Loucy (cell line): ENCODE results near the gene PSORS1C1.

Source experiments
- H2AFZ ChIP-seq: fragments of 200-600 bp; sonication (generic); 2 replicates; pipeline ENCODE4 v1.6.0; 2016; ENCODE audit warnings: antibody characterized with exemption, mild to moderate bottlenecking, low read length, moderate library complexity
- H3F3A ChIP-seq: fragments of 200-600 bp; 2 replicates; pipeline ENCODE4 v1.6.0; 2016; ENCODE audit warnings: antibody characterized with exemption, low read depth, mild to moderate bottlenecking
- H3K27me3 ChIP-seq: fragments of 200-600 bp; sonication (generic); 2 replicates; pipeline ENCODE4 v1.6.1; 2014; ENCODE audit warnings: low read length, mild to moderate bottlenecking; ENCODE audit not compliant: insufficient read depth, poor library complexity, severe bottlenecking
- H3K36me3 ChIP-seq: fragments of 200-600 bp; sonication (generic); 2 replicates; pipeline ENCODE4 v1.6.1; 2016; ENCODE audit warnings: low read length; ENCODE audit not compliant: insufficient read depth
- H3K4me1 ChIP-seq: fragments of 200-600 bp; sonication (generic); 2 replicates; pipeline ENCODE4 v1.5.1; 2014; ENCODE audit warnings: low read length, mild to moderate bottlenecking; ENCODE audit not compliant: insufficient read depth, poor library complexity, severe bottlenecking
- H3K4me2 ChIP-seq: fragments of 200-600 bp; sonication (generic); 2 replicates; pipeline ENCODE4 v1.6.0; 2014; ENCODE audit warnings: antibody characterized with exemption, low read length, low read depth, mild to moderate bottlenecking; ENCODE audit not compliant: poor library complexity, severe bottlenecking
- H3K4me3 ChIP-seq: fragments of 200-600 bp; sonication (generic); 2 replicates; pipeline ENCODE4 v1.5.1; 2014; ENCODE audit warnings: low read length, mild to moderate bottlenecking, mixed read lengths; ENCODE audit not compliant: poor library complexity, severe bottlenecking
- H3K79me2 ChIP-seq: fragments of 200-600 bp; sonication (generic); 2 replicates; pipeline ENCODE4 v1.6.1; 2014; ENCODE audit warnings: low read length; ENCODE audit not compliant: insufficient read depth
- H3K9ac ChIP-seq: fragments of 200-600 bp; sonication (generic); 2 replicates; pipeline ENCODE4 v1.6.0; 2014; ENCODE audit warnings: mild to moderate bottlenecking, low read depth, low read length, moderate library complexity; ENCODE audit not compliant: poor library complexity, severe bottlenecking
- H3K9me2 ChIP-seq: fragments of 200-600 bp; sonication (generic); replicated peaks from 2 replicates; pipeline ENCODE4 v1.6.1; 2016; ENCODE audit warnings: low read depth, low read length, mixed read lengths
- H3K9me3 ChIP-seq: fragments of 200-600 bp; sonication (generic); 2 replicates; pipeline ENCODE4 v1.6.1; 2014; ENCODE audit warnings: mild to moderate bottlenecking, antibody characterized with exemption, low read length, low read depth; ENCODE audit not compliant: insufficient read depth
- H4K20me1 ChIP-seq: fragments of 200-600 bp; sonication (generic); 2 replicates; pipeline ENCODE4 v1.6.0; 2014; ENCODE audit warnings: antibody characterized with exemption, low read length, mild to moderate bottlenecking; ENCODE audit not compliant: insufficient read depth, poor library complexity, severe bottlenecking
- CTCF ChIP-seq: fragments of 200-600 bp; sonication (generic); conservative IDR thresholded peaks from 2 replicates; pipeline ENCODE4 v1.5.1; 2014; ENCODE audit warnings: mild to moderate bottlenecking, antibody characterized with exemption, low read length
- EZH2phosphoT487 ChIP-seq: fragments of 200-600 bp; IDR thresholded peaks from 2 replicates; pipeline ENCODE4 v1.6.1; 2018; ENCODE audit warnings: antibody characterized with exemption, mild to moderate bottlenecking, moderate library complexity, borderline replicate concordance

The PSORS1C1 gene

DNA sequence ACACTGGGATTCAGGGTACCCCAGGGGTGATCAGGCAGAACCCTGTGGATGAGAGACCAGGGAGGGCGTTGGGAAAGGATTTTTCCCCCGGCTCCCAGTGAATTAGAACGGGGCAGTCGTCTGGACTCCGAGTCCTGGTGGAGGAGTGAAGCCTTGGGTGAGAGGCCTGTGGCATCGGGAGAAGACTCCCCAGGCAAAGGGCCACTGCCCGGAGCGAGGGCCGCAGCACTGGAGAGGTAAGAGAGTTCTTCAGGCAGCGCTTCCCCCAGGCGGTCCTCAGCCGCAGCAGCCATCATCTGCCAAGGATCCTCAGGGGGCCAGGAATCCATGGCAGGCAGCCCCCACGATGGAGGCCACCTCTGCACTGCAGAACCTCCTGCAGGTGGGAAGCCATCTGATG, 2.9 kb upstream of the PSORS1C1 start:
- Histone ChIP-seq H4K20me1 (no peaks in the 10 kb centered on the region), H3K9me2 (no peaks in the 10 kb centered on the region), H3K4me3 (no peak overlapping the region), H3K9me3 (no peaks in the 10 kb centered on the region), H3K9ac (no peak overlapping the region), H3K4me2 (no peak overlapping the region), H2AFZ (no peak overlapping the region), H3K27me3 (no peaks in the 10 kb centered on the region), H3K4me1 (no peaks in the 10 kb centered on the region), H3K36me3 (no peaks in the 10 kb centered on the region), H3K79me2 (no peaks in the 10 kb centered on the region), H3F3A (no peaks in the 10 kb centered on the region)
- TF ChIP-seq EZH2phosphoT487 (no peak), CTCF (no peak)

- Histone ChIP-seq H3K9ac (no peak within 1 kb of the TSS), H4K20me1 (no peaks in the 10 kb centered on the region), H3K9me3 (no peaks in the 10 kb centered on the region), H3F3A (no peaks in the 10 kb centered on the region), H3K4me2 (no peak within 1 kb of the TSS), H3K36me3 (no peaks in the 10 kb centered on the region), H3K9me2 (no peaks in the 10 kb centered on the region), H3K4me1 (no peaks in the 10 kb centered on the region), H3K79me2 (no peaks in the 10 kb centered on the region), H2AFZ (no peak within 1 kb of the TSS), H3K4me3 (no peak within 1 kb of the TSS), H3K27me3 (no peaks in the 10 kb centered on the region)
- TF ChIP-seq CTCF, result no peak
- TF ChIP-seq EZH2phosphoT487, result no peak
Observed at GRCh38 chr6:31112478-31112877, 2.1 kb upstream of the PSORS1C1 start, which contains the start of gene C6orf15. TSS of gene C6orf15 (minus strand) at chr6:31112575. CDS start at chr6:31112555, 20 bp downstream.

GRCh38 chr6:31113861-31114540, 599 bp upstream of the PSORS1C1 start:
- no peak overlapping the region for H2AFZ ChIP-seq
- no peaks in the 10 kb centered on the region for H3K9me3 ChIP-seq
- H3K36me3 ChIP-seq, result no peaks in the 10 kb centered on the region
- no peaks in the 10 kb centered on the region for H3K27me3 ChIP-seq
- H3K4me3 ChIP-seq, result no peak overlapping the region
- no peak overlapping the region for H3K9ac ChIP-seq
- no peak for TF ChIP-seq CTCF
- no peak for TF ChIP-seq EZH2phosphoT487
- no peaks in the 10 kb centered on the region for H3F3A ChIP-seq
- H3K9me2 ChIP-seq, result no peaks in the 10 kb centered on the region
- H3K4me2 ChIP-seq, result no peak overlapping the region
- H3K79me2 ChIP-seq, result no peaks in the 10 kb centered on the region
- H4K20me1 ChIP-seq, result no peaks in the 10 kb centered on the region
- H3K4me1 ChIP-seq, result no peaks in the 10 kb centered on the region
